ENCODE results near the gene ZNRF3. TPM values are rescaled to one million over a fixed set of nuclear protein-coding genes. Genes with fewer than 3 reads are reported as not detected.
A peak's percentile ranks its signal among the peaks of the same experiment; 100 is the strongest.

ZNRF3 gene
- total RNA-seq, 3 donors from 2014 or later: 5.5 to 10.6 (median 5.8) TPM

DNA sequence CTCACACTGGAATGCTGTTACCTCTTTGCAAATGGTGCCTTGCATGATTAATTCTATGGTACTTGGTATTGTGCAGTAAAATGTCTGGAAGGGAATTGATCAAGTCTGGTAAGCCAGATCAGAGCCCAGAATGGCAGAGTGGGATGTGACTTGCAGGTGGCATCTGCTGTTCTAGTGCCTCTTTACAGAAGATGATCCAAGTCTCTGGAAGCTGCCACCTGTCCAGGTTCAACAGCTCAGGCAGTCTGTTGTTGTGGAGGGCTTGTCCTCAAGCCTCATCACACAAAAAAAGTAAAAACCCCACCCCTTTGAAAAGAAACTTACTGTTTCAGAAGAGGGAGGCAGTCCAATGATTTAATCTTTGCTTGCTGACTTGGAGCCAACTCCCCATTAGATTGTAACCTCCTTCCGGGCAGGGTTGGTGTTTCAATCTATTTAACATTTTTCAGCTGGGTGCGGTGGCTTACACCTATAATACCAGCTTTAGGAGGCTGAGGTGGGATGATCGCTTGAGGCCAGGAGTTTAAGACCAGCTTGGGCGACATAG lies 17.1 kb downstream of the ZNRF3 start:
- DNase-seq (no peak), ATAC-seq (no peak)
- peaks cover 18% of the 10 kb centered on the region for H3K4me1 ChIP-seq (ENCODE audit: low read depth)
- intact Hi-C loops (cut with DNase I, micrococcal nuclease): no loop called here
- TF ChIP-seq, protein P1, sequence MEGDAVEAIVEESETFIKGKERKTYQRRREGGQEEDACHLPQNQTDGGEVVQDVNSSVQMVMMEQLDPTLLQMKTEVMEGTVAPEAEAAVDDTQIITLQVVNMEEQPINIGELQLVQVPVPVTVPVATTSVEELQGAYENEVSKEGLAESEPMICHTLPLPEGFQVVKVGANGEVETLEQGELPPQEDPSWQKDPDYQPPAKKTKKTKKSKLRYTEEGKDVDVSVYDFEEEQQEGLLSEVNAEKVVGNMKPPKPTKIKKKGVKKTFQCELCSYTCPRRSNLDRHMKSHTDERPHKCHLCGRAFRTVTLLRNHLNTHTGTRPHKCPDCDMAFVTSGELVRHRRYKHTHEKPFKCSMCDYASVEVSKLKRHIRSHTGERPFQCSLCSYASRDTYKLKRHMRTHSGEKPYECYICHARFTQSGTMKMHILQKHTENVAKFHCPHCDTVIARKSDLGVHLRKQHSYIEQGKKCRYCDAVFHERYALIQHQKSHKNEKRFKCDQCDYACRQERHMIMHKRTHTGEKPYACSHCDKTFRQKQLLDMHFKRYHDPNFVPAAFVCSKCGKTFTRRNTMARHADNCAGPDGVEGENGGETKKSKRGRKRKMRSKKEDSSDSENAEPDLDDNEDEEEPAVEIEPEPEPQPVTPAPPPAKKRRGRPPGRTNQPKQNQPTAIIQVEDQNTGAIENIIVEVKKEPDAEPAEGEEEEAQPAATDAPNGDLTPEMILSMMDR (IDR thresholded peaks at IDR 0.05): no peak
- H3K4me3 ChIP-seq: no peak overlapping the region
- no peaks in the 10 kb centered on the region for H3K36me3 ChIP-seq (ENCODE audit: low read depth)
- H3K9me3 ChIP-seq: no peaks in the 10 kb centered on the region

DNA sequence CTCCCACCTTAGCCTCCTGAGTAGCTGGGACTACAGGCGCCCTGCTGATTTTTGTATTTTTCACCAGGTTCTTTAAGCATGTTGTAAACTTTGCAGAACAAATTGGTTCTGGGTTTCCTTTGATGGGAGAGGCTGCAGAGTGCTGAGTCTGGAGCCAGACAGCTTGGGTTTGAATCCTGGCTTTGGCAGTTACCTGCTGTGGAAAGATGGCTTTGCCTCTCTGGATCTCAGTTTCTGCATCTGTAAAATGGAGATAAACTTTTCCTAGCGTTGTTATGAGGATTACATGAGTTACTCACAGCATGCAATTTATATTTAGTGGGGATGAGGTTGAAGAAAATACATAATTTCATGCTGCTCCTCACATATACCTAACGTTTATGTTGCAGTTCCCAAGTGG lies 19.1 kb downstream of the ZNRF3 start:
- no peak for DNase-seq
- no peak overlapping the region for H3K4me3 ChIP-seq
- no peaks in the 10 kb centered on the region for H3K36me3 ChIP-seq (ENCODE audit: low read depth)
- intact Hi-C loops (cut with DNase I, micrococcal nuclease): no loop called here
- H3K4me1 ChIP-seq (ENCODE audit: low read depth): peaks cover 18% of the 10 kb centered on the region
- no peak for ATAC-seq
- TF ChIP-seq, protein P1 (IDR thresholded peaks at IDR 0.05): no peak
- no peaks in the 10 kb centered on the region for H3K9me3 ChIP-seq

DNA sequence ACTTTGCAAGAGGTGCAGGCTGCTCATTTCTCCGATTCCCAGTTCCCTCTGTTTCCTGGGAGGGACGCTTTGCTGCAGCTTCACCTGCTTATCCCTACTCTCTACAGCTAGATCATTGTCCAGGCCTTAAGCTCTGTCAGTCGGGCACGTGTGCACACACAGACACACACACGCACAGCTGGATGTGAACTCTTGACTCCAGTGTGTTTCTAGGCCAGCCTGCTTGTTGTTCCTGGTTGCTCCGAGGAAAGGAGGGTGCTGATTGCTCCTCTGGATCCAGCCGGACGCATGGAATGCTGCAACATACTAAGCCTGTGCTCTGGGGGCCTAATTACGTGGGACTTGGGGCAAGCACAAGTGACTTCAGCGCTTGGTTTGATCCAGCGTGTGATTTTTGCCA lies 19.7 kb downstream of the ZNRF3 start:
- Histone ChIP-seq H3K9me3 (no peaks in the 10 kb centered on the region), H3K4me3 (no peak overlapping the region), H3K4me1 (ENCODE audit: low read depth) (peaks cover 18% of the 10 kb centered on the region), H3K36me3 (ENCODE audit: low read depth) (no peaks in the 10 kb centered on the region)
- peak; percentile 71 for ATAC-seq
- intact Hi-C loops (cut with DNase I, micrococcal nuclease): no loop called here
- DNase-seq: no peak
- TF ChIP-seq, protein P1 (IDR thresholded peaks at IDR 0.05): no peak

DNA sequence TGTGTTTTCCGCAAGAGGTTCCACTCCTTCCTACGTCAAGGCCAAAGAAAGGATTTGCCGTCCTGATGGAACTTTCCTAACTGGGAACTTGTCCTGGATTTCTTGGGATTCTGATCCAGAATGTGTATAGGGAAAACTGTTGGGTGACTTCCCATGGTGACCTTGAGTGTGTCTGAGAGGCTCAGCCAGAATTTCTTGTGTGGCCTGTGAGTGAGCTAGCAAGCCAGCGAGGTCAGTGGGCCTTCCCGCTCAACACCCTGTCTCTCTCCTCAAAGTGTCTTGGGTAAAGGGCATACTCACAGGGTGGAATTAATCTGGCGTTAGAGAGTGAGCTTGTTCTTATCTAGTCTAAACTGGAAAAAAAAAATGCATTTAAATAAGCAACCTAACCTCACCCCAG lies 20.4 kb downstream of the ZNRF3 start:
- H3K4me1 ChIP-seq (ENCODE audit: low read depth): peaks cover 22% of the 10 kb centered on the region
- TF ChIP-seq, protein P1 (IDR thresholded peaks at IDR 0.05): no peak
- peak; percentile 33 for ATAC-seq

DNA sequence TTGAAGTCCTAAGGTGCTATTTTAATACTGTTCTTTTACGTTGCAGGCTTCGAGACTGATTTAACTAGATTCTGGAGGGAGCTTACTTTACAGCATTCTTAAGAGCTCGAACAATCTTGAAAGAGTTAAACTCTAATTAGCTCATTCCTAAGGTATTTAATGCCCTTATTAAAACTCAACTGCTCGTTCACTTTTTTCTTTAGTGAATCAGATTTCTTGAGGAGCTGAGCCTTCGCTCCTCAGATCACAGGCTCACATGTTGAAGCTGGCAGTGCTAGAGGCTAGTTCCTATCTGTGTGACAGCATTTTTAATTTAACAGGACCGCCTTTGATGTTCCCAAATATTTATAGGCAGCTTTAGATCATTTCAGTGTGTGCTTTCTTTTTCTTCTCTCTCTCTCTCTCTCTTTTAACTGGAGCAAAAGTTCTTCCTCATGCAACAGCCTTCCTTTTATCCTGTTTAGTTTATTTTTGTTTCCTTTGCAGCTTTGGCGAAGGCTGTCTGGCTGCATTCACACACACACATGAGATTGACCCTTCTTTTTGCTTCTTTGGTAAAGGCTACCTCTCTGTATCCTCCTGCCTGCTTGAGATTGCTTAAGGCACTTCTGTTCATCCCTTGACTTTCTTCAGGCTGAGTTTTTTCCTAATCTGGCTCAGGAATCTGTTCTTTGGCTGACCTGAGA lies 21.0 kb downstream of the ZNRF3 start:
- no peak overlapping the region for H3K4me3 ChIP-seq

More for the DNA sequence above, 20.4 kb downstream of the ZNRF3 start:
- H3K36me3 ChIP-seq (ENCODE audit: low read depth): no peaks in the 10 kb centered on the region
- no peaks in the 10 kb centered on the region for H3K9me3 ChIP-seq
- no peak for DNase-seq
- intact Hi-C loops (cut with DNase I, micrococcal nuclease): no loop called here
- no peak overlapping the region for H3K4me3 ChIP-seq

More for the DNA sequence above, 21.0 kb downstream of the ZNRF3 start:
- H3K36me3 ChIP-seq (ENCODE audit: low read depth): no peaks in the 10 kb centered on the region
- ATAC-seq: peak; percentile 14
- no peaks in the 10 kb centered on the region for H3K9me3 ChIP-seq
- TF ChIP-seq, protein P1 (IDR thresholded peaks at IDR 0.05): no peak
- no peak for DNase-seq
- intact Hi-C loops (cut with DNase I, micrococcal nuclease): no loop called here
- H3K4me1 ChIP-seq (ENCODE audit: low read depth): peaks cover 25% of the 10 kb centered on the region

Data from mucosa of descending colon (tissue), 3 donors.